K562 (cell line): ENCODE data around the gene MMP2. TPM values are rescaled to one million over a fixed set of nuclear protein-coding genes. Genes with fewer than 3 reads are reported as not detected.

Experiments
- ATAC-seq: fragments of 200-7000 bp; cut with Tn5 transposase; 3 replicates; pipeline ENCODE4 v1.9.1; 2020; ENCODE audit warnings: moderate library complexity
- BruUV-seq: library from RNA; stranded (reverse); fragments of 400-500 nt; replicated peaks from 2 replicates; lab custom pipeline; 2021; lab: Mats Ljungman, UMichigan
- CTCF ChIA-PET: fragments of 300-600 bp; formaldehyde crosslinking; extraction: SDS; loops from one replicate; lab custom pipeline; 2021; ENCODE audit warnings: low intra/inter-chr PET ratio; lab: Yijun Ruan, JAX
- POLR2A ChIA-PET: fragments of 300-600, 350-650 bp; sonication (Branson Sonifier 250); formaldehyde crosslinking; extraction: SDS; loops from one replicate; lab custom pipeline; 2021; ENCODE audit warnings: antibody characterized with exemption, inconsistent platforms; lab: Yijun Ruan, JAX
- DNase-seq, 4 experiments: peaks; one replicate each; pipeline versions ENCODE4 v3.0.0 to v3.0.0-alpha.2; 2011 to 2018; ENCODE audit warnings: low spot score in 3 of 4, mixed read lengths in 3 of 4; ENCODE audit errors: extremely low read depth in 1 of 4
- FAIRE-seq: peaks from 2 replicates; lab custom pipeline; 2011; peaks lifted over from hg19 to GRCh38; lab: Jason Lieb, UNC
- H2AFZ ChIP-seq: 2 replicates; pipeline ENCODE4 v1.6.0; 2011; ENCODE audit warnings: low read depth, low read length, control low read depth, inconsistent platforms
- H3K27ac ChIP-seq: fragments of 200-600 bp; 3 replicates; pipeline ENCODE4 v1.8.0; 2011; ENCODE audit warnings: low read depth, mild to moderate bottlenecking, control low read depth, inconsistent platforms, low read length, moderate library complexity, mixed read lengths; ENCODE audit errors: extremely low read depth
- H3K27me3 ChIP-seq, 2 experiments: fragments of 300-600 bp in 1 of 2; 2 replicates in 1 of 2; 3 replicates in 1 of 2; pipeline versions ENCODE4 v1.6.0 to v1.8.0; 2011; ENCODE audit warnings: inconsistent platforms in 2 of 2, low read length in 2 of 2, mild to moderate bottlenecking in 1 of 2, mixed read lengths in 1 of 2, moderate library complexity in 1 of 2; ENCODE audit not compliant: control insufficient read depth in 2 of 2, insufficient read depth in 2 of 2
- H3K36me3 ChIP-seq: fragments of 300-600 bp; 3 replicates; pipeline ENCODE4 v1.8.0; 2011; ENCODE audit warnings: mild to moderate bottlenecking, low read length, inconsistent platforms; ENCODE audit not compliant: control insufficient read depth, insufficient read depth
- H3K4me1 ChIP-seq, 2 experiments: fragments of 200-600 bp in 1 of 2; replicated peaks in 1 of 2; 2 replicates in 1 of 2; 3 replicates in 1 of 2; pipeline versions ENCODE4 v1.5.1 to v1.8.0; 2011; ENCODE audit warnings: inconsistent platforms in 2 of 2, low read length in 2 of 2, mild to moderate bottlenecking in 1 of 2, mixed read lengths in 1 of 2, moderate library complexity in 1 of 2; ENCODE audit not compliant: control insufficient read depth in 2 of 2, insufficient read depth in 2 of 2
- H3K4me2 ChIP-seq: 2 replicates; pipeline ENCODE4 v1.6.1; 2011; ENCODE audit warnings: low read length, control low read depth, inconsistent platforms, mixed read lengths; ENCODE audit not compliant: insufficient read depth
- H3K4me3 ChIP-seq: fragments of 200-600 bp; sonication (generic), shearing (Covaris generic); 2 replicates; pipeline ENCODE4 v1.5.1; 2016; ENCODE audit warnings: control low read depth, inconsistent platforms
- H3K79me2 ChIP-seq: fragments of 200-600 bp; 3 replicates; pipeline ENCODE4 v1.8.0; 2011; ENCODE audit warnings: low read length, inconsistent platforms; ENCODE audit not compliant: control insufficient read depth, insufficient read depth
- H3K9ac ChIP-seq, 2 experiments: 2 replicates each; pipeline versions ENCODE4 v1.6.0 to v1.6.1; 2011; ENCODE audit warnings: low read depth in 2 of 2, low read length in 2 of 2, control low read depth in 1 of 2, inconsistent platforms in 1 of 2, mild to moderate bottlenecking in 1 of 2, mixed read lengths in 1 of 2; ENCODE audit not compliant: insufficient read depth in 1 of 2
- H3K9me1 ChIP-seq: one replicate; pipeline ENCODE4 v1.6.0; 2011; ENCODE audit warnings: inconsistent platforms, mild to moderate bottlenecking, low read length, moderate library complexity; ENCODE audit not compliant: control insufficient read depth, insufficient read depth
- H3K9me3 ChIP-seq: replicated peaks from 2 replicates; pipeline ENCODE4 v1.5.1; 2011; ENCODE audit warnings: low read depth, low read length, inconsistent platforms; ENCODE audit not compliant: control insufficient read depth, insufficient read depth
- H4K20me1 ChIP-seq: replicated peaks from 2 replicates; pipeline ENCODE4 v1.6.1; 2011; ENCODE audit warnings: low read length, inconsistent platforms, mixed read lengths; ENCODE audit not compliant: control insufficient read depth, insufficient read depth
- CBX3 ChIP-seq, 2 experiments: IDR thresholded peaks; 1 replicate in 1 of 2; 2 replicates in 1 of 2; pipeline ENCODE4 v1.6.1; 2012; ENCODE audit warnings: inconsistent platforms in 2 of 2, low read length in 2 of 2, borderline replicate concordance in 1 of 2, control low read depth in 1 of 2
- KAT8 ChIP-seq: fragments of 450-650 bp; IDR thresholded peaks from 2 replicates; pipeline ENCODE4 v1.6.1; 2016; ENCODE audit warnings: low read depth, mild to moderate bottlenecking
- RHOXF2B ChIP-seq: fragments of 250-450 bp; sonication (Bioruptor Pico); conservative IDR thresholded peaks from 2 replicates; pipeline ENCODE4 v1.5.1; 2021
- WGBS: fragments of 100-300 bp; shearing (Covaris generic); methylation state at CpG from one replicate; pipeline ENCODE4 v1.1.6; 2016; ENCODE audit warnings: low coverage, mixed read lengths; ENCODE audit not compliant: insufficient coverage; ENCODE audit errors: missing lambda C conversion rate; 5-methylcytosine and 5-hydroxymethylcytosine counted together
- in situ Hi-C: fragments of 300-500 bp; cut with MboI; formaldehyde crosslinking; loops from 4 replicates; pipeline ENCODE4 v1.15.0; 2018; ENCODE audit warnings: inconsistent platforms, mixed read lengths
- intact Hi-C: fragments of 100-400 bp; cut with micrococcal nuclease; formaldehyde crosslinking; loops from 2 replicates; pipeline ENCODE4 v1.14.2; 2022
- polyA plus RNA-seq, 8 experiments: library from polyadenylated mRNA; depleted of rRNA in 4 of 8; stranded (reverse) in 5 of 8; unstranded in 3 of 8; fragments of >200 nt; fragmentation: Nextera tagmentation in 2 of 8; fragmentation: Illumina TruSeq in 1 of 8; extraction: Ambion mirVana in 2 of 8; extraction: Trizol in 1 of 8; gene quantifications; 2 replicates each; pipeline versions ENCODE4 v1.2.1 to v1.2.3, GENCODE V29; 2011 to 2014; ENCODE audit warnings: inconsistent platforms in 1 of 8, missing spikeins in 1 of 8
- total RNA-seq, 7 experiments: library from RNA; depleted of rRNA in 6 of 7; stranded (reverse); fragments of >200 nt in 6 of 7; fragmentation: Illumina TruSeq in 2 of 7; extraction: Trizol in 2 of 7; gene quantifications; 2 replicates each; pipeline versions ENCODE4 v1.2.1 to v1.2.3, GENCODE V29; 2011 to 2021; ENCODE audit warnings: low replicate concordance in 1 of 7
- TF ChIP-seq, protein P1 (sequence below): fragments of 450-650 bp; formaldehyde crosslinking; IDR thresholded peaks from 2 replicates; pipeline ENCODE4 v1.4.0; 2020; ENCODE audit warnings: mild to moderate bottlenecking, moderate library complexity
- TF ChIP-seq, protein P2 (sequence below): fragments of 450-650 bp; formaldehyde crosslinking; IDR thresholded peaks from 2 replicates; pipeline ENCODE4 v1.4.0; 2020; ENCODE audit warnings: mild to moderate bottlenecking, moderate library complexity

The MMP2 gene
- total and polyA plus RNA-seq, 9 of the 15 experiments (the other 6 are each of a cell fraction or from before 2014, with no cell fraction given), result 0.05 to 0.53 TPM; not detected in 7

DNA sequence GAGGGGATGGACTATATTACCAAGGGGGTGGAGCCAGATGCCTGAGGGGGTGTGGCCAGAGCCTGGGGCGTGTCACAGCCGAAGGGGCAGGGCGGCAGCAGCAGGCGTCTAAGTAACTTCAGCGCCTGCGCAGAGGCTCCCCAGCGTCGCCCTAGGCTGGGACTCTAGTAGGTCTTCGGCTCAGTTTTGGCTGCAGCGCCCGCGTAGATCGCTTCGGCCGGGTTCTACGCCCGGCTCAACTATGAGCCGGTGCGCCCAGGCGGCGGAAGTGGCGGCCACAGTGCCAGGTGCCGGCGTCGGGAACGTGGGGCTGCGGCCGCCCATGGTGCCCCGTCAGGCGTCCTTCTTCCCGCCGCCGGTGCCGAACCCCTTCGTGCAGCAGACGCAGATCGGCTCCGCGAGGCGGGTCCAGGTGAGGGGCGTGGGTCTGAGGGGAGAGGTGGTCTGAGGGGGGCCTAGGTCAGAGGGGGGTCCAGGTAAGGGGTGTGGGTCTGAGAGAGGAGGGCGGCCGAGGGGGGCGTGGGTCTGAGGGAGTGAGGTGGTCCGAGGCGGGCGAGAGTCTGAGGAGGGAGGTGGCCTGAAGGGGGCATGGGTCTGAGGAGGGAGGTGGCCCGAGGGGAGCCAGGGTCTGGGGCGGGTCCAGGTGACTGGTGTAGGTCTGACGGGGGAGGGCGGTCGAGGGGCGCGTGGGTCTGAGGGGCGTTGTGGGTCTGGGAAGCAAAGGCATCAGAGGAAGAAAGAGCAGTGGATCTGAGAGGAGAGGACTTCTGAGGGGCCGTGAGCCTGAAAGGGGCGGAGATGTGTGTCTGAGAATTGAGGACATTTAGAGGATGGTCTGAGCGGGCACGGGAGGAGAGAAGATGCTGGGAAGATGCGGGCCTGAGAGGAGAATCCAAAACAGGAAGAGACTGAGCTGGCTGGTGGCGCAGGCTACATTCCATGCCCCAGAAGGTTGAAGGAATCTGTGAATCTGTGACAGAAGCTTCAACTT lies 30.2 kb downstream of the MMP2 start, which contains the start of gene LPCAT2 (continued):
- TF ChIP-seq KAT8, result no peak
- TF ChIP-seq CBX3 (IDR thresholded peaks at IDR 0.05; ENCODE audit: borderline replicate concordance in 1 of 2, low read length in 2 of 2), result no peak
- TF ChIP-seq, protein P1, sequence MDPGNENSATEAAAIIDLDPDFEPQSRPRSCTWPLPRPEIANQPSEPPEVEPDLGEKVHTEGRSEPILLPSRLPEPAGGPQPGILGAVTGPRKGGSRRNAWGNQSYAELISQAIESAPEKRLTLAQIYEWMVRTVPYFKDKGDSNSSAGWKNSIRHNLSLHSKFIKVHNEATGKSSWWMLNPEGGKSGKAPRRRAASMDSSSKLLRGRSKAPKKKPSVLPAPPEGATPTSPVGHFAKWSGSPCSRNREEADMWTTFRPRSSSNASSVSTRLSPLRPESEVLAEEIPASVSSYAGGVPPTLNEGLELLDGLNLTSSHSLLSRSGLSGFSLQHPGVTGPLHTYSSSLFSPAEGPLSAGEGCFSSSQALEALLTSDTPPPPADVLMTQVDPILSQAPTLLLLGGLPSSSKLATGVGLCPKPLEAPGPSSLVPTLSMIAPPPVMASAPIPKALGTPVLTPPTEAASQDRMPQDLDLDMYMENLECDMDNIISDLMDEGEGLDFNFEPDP (CRISPR knock-in tag), result no peak

DNA sequence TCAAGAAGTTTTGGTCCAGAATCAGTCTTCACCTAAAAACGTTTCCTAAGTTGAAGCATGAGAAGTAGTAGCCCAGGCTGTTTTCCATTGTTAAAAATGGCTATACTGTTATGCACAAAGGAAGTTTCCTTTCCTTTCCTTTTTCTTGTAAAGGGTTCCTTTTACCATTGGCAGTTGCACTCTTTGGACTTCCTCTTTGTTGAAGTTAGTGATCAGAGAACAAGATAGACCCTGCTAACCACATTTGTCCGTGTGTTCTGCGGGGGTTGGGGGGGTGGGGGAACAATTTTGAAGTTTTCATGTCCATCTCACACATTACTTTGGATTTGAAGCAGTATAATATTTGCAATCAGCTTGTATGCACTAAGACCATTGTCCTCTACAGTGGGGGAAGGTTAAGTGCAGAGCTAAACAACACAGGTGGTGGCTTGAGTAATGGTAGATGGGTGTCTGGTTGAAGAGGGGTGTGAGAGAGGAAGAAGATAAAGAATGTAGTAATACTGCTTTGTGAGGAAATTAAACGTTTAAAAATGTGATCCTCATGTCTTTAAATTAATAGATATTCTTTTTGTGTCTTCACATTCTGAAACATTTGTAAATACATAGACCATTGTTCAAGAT lies 31.3 kb downstream of the MMP2 start:
- BruUV-seq, result no TSS peak
- peak; percentile 70 for FAIRE-seq
- intact Hi-C loops (no loop called here), in situ Hi-C loops (no loop called here)
- Histone ChIP-seq H3K4me1 (peaks cover 7 to 10% of the 10 kb centered on the region in 2 experiments; a peak in 4 of 5 replicates), H3K9ac (no peak overlapping the region), H3K9me3 (no peaks in the 10 kb centered on the region), H3K27ac (peak overlapping the region; percentile 3; the same call in 1 of the 3 replicates), H3K36me3 (no peaks in the 10 kb centered on the region), H2AFZ (0 out of 2 replicates have a peak overlapping the region, but pooled peaks have one; percentile 51), H4K20me1 (no peaks in the 10 kb centered on the region), H3K27me3 (peaks cover 0 to 8% of the 10 kb centered on the region in 2 experiments; a peak in 1 of 5 replicates), H3K9me1 (no peaks in the 10 kb centered on the region), H3K4me2 (peak overlapping the region; percentile 81), H3K79me2 (no peaks in the 10 kb centered on the region), H3K4me3 (0 out of 2 replicates have a peak overlapping the region, but pooled peaks have one; percentile 64)
- POLR2A ChIA-PET, result interaction anchor here (1.0 kb wide), 1 partner anchor 196 kb away, joined by 3 read pairs; no protein-coding TSS in a partner anchor
- peak in 1 of 4 experiments; percentile 29 for DNase-seq
- ATAC-seq, result no peak
- WGBS, result 0% methylated on average over 4 of the region's 4 CpGs
- CTCF ChIA-PET, result no interaction called here
- no peak for TF ChIP-seq RHOXF2B (CRISPR knock-in tag)
- TF ChIP-seq, protein P2, sequence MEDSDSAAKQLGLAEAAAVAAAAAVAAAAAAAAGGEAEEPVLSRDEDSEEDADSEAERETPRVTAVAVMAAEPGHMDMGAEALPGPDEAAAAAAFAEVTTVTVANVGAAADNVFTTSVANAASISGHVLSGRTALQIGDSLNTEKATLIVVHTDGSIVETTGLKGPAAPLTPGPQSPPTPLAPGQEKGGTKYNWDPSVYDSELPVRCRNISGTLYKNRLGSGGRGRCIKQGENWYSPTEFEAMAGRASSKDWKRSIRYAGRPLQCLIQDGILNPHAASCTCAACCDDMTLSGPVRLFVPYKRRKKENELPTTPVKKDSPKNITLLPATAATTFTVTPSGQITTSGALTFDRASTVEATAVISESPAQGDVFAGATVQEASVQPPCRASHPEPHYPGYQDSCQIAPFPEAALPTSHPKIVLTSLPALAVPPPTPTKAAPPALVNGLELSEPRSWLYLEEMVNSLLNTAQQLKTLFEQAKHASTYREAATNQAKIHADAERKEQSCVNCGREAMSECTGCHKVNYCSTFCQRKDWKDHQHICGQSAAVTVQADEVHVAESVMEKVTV (CRISPR knock-in tag), result no peak
